ENCODE measurements around the gene SOCS1. TPM values are rescaled to one million over a fixed set of nuclear protein-coding genes. Genes with fewer than 3 reads are reported as not detected.
A peak's percentile ranks its signal among the peaks of the same experiment; 100 is the strongest.

Gene SOCS1
- total and polyA plus RNA-seq, 2 of the 8 experiments (the other 6 are each of a cell fraction or from before 2014, with no cell fraction given) = 21.0 to 48.9 TPM

GRCh38 chr16:11280616-11281522 lies 24.9 kb upstream of the SOCS1 start, which contains the start of gene PRM1:
PRM1 (minus strand) TSS chr16:11281330; CDS start chr16:11281238, 92 bp downstream.
- H2BK5ac ChIP-seq (ENCODE audit: low read depth, low read length) = peak within 1 kb of the TSS; percentile 60; the same call in 1 of the 2 replicates
- H3K23ac ChIP-seq (ENCODE audit: insufficient read length) = no peak within 1 kb of the TSS
- H3K27me3 ChIP-seq (replicated peaks in 1 of 4; ENCODE audit: control insufficient read depth in 3 of 4, extremely low read depth in 1 of 4, insufficient read depth in 3 of 4, low read length in 3 of 4) = no peaks in the 10 kb centered on the region
- H2BK15ac ChIP-seq (ENCODE audit: low read length) = peak within 1 kb of the TSS; percentile 88; the same call in 1 of the 2 replicates
- no peak within 1 kb of the TSS for H3K9ac ChIP-seq (replicated peaks in 1 of 4; ENCODE audit: extremely low read depth in 1 of 4, low read depth in 3 of 4, low read length in 3 of 4)
- H4K8ac ChIP-seq (ENCODE audit: extremely low read depth, insufficient read depth, low read length) = no peak within 1 kb of the TSS
- H3K4me2 ChIP-seq (ENCODE audit: insufficient read depth in 1 of 2, low read depth in 2 of 2, low read length in 2 of 2) = no peak within 1 kb of the TSS
- no peak within 1 kb of the TSS for H4K5ac ChIP-seq (ENCODE audit: insufficient read length, low read depth, low read length)
- ChIA-PET POLR2A (ENCODE audit: partially characterized antibody) (interaction anchor here (1.6 to 3.5 kb wide), 3 partner anchors 26 to 47 kb away, joined by 6 to 14 read pairs (median 8); partner anchors contain the start of gene SOCS1), CTCF (ENCODE audit: partially characterized antibody) (interaction anchor here (1.1 to 1.2 kb wide), 2 partner anchors 25 to 73 kb away, joined by 3 read pairs; partner anchors contain the start of gene SOCS1)
- no peak within 1 kb of the TSS for H2AFZ ChIP-seq (ENCODE audit: low read length)
- no peak within 1 kb of the TSS for H3K4ac ChIP-seq (replicated peaks; ENCODE audit: insufficient read length, low read depth, low read length)
- no peaks in the 10 kb centered on the region for H3K36me3 ChIP-seq (ENCODE audit: control insufficient read depth in 2 of 4, insufficient read depth in 4 of 4, low read length in 3 of 4)
- no peak within 1 kb of the TSS for H3K14ac ChIP-seq (ENCODE audit: insufficient read length)
- no peaks in the 10 kb centered on the region for H3K79me1 ChIP-seq (ENCODE audit: low read depth, low read length)
- 88% methylated on average over 22 of the region's 25 CpGs; no CpG with 5 or more reads in 1 of the 2 experiments for WGBS, 2 experiments (ENCODE audit: extremely low coverage in 1 of 2, insufficient coverage in 1 of 2, insufficient read length in 1 of 2, insufficient replicate concordance in 2 of 2, low coverage in 1 of 2, low lambda C conversion rate in 2 of 2, missing lambda C conversion rate in 1 of 2)
- H3K18ac ChIP-seq (ENCODE audit: extremely low read depth, low read length) = no peak within 1 kb of the TSS
- H3K79me2 ChIP-seq (ENCODE audit: control insufficient read depth in 1 of 2, insufficient read depth in 2 of 2, low read length in 2 of 2) = no peaks in the 10 kb centered on the region
- DNase-seq (ENCODE audit: low read depth in 1 of 2, low spot score in 2 of 2) (no peak), FAIRE-seq (no peak)
- H3K27ac ChIP-seq (ENCODE audit: low read depth, low read length) = no peak within 1 kb of the TSS
- H4K20me1 ChIP-seq (replicated peaks in 1 of 2; ENCODE audit: control insufficient read depth in 1 of 2, insufficient read depth in 2 of 2, low read length in 2 of 2) = no peaks in the 10 kb centered on the region
- no peak within 1 kb of the TSS for H2BK12ac ChIP-seq (ENCODE audit: low read depth, low read length)
- no peak within 1 kb of the TSS for H2BK20ac ChIP-seq (ENCODE audit: low read length)
- H3K4me3 ChIP-seq (ENCODE audit: extremely low read depth in 1 of 4, insufficient read depth in 2 of 4, low read depth in 3 of 4, low read length in 4 of 4) = no peak within 1 kb of the TSS
- peak within 1 kb of the TSS; percentile 0 for H4K91ac ChIP-seq (replicated peaks; ENCODE audit: insufficient read length, low read length)
- no peaks in the 10 kb centered on the region for H3K23me2 ChIP-seq (ENCODE audit: low read depth, low read length)
- no peak within 1 kb of the TSS for H2BK120ac ChIP-seq (replicated peaks; ENCODE audit: low read depth, low read length)
- peaks cover 0 to 5% (median 2%) of the 10 kb centered on the region in 4 experiments; a peak in 2 of 7 replicates for H3K4me1 ChIP-seq (replicated peaks in 1 of 4; ENCODE audit: control insufficient read depth in 3 of 4, insufficient read depth in 4 of 4, low read length in 3 of 4)
- H3K9me3 ChIP-seq (ENCODE audit: insufficient read depth in 2 of 2, low read depth in 1 of 2, low read length in 1 of 2) = no peaks in the 10 kb centered on the region
- H3K56ac ChIP-seq (replicated peaks; ENCODE audit: insufficient read length, low read depth, low read length) = no peak within 1 kb of the TSS
- no peak within 1 kb of the TSS for H2AK5ac ChIP-seq (ENCODE audit: low read depth, low read length)
- TF ChIP-seq CREB1 (IDR thresholded peaks at IDR 0.05) = no peak
- TF ChIP-seq, protein P1, sequence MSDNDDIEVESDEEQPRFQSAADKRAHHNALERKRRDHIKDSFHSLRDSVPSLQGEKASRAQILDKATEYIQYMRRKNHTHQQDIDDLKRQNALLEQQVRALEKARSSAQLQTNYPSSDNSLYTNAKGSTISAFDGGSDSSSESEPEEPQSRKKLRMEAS (IDR thresholded peaks at IDR 0.05) = peak; percentile 19; the same call in 1 of the 2 replicates

Measured in H1 (cell line).